Neural progenitor cell (in vitro differentiated cells): Measurements from ENCODE around the gene ACBD6. TPM values are rescaled to one million over a fixed set of nuclear protein-coding genes. Genes with fewer than 3 reads are reported as not detected.

Experiments
- DNase-seq: peaks from one replicate; pipeline ENCODE4 v3.0.0-alpha.2; 2016; ENCODE audit warnings: low spot score
- H2AFZ ChIP-seq: fragments of 200-600 bp; sonication (generic); replicated peaks from 2 replicates; pipeline ENCODE4 v1.6.1; 2016; ENCODE audit warnings: antibody characterized with exemption
- H3F3A ChIP-seq: fragments of 200-600 bp; sonication (generic); 2 replicates; pipeline ENCODE4 v1.6.1; 2016; ENCODE audit warnings: antibody characterized with exemption, low read depth
- H3K27ac ChIP-seq: fragments of 200-600 bp; sonication (generic); 2 replicates; pipeline ENCODE4 v1.5.1; 2016; ENCODE audit warnings: mild to moderate bottlenecking
- H3K27me3 ChIP-seq: fragments of 200-600 bp; sonication (generic); 2 replicates; pipeline ENCODE4 v1.6.1; 2016; ENCODE audit warnings: mild to moderate bottlenecking, moderate library complexity
- H3K36me3 ChIP-seq: fragments of 200-600 bp; sonication (generic); 2 replicates; pipeline ENCODE4 v1.5.1; 2016
- H3K4me1 ChIP-seq: fragments of 200-600 bp; sonication (generic); 2 replicates; pipeline ENCODE4 v1.6.1; 2016; ENCODE audit warnings: mixed run types
- H3K4me2 ChIP-seq: fragments of 200-600 bp; sonication (generic); 2 replicates; pipeline ENCODE4 v1.6.1; 2016
- H3K4me3 ChIP-seq: fragments of 200-600 bp; sonication (generic); 2 replicates; pipeline ENCODE4 v1.5.1; 2016
- H3K79me2 ChIP-seq: fragments of 200-600 bp; sonication (generic); 2 replicates; pipeline ENCODE4 v1.6.1; 2016; ENCODE audit warnings: low read depth
- H3K9ac ChIP-seq: fragments of 200-600 bp; sonication (generic); 2 replicates; pipeline ENCODE4 v1.6.1; 2016
- H3K9me3 ChIP-seq: fragments of 200-600 bp; sonication (generic); 2 replicates; pipeline ENCODE4 v1.5.1; 2016; ENCODE audit warnings: low read depth
- H4K20me1 ChIP-seq: fragments of 200-600 bp; sonication (generic); 2 replicates; pipeline ENCODE4 v1.6.1; 2016; ENCODE audit warnings: low read depth
- H3K27ac Mint-ChIP-seq: 3 replicates; pipeline ENCODE4 v1.8.0; 2021; ENCODE audit warnings: mixed read lengths
- H3K27me3 Mint-ChIP-seq: 2 replicates; pipeline ENCODE4 v1.8.0; 2022; ENCODE audit warnings: low read depth, mild to moderate bottlenecking, inconsistent platforms, moderate library complexity, mixed read lengths; ENCODE audit not compliant: insufficient read depth
- H3K36me3 Mint-ChIP-seq: 3 replicates; pipeline ENCODE4 v1.8.0; 2021; ENCODE audit warnings: mixed read lengths
- H3K4me1 Mint-ChIP-seq: 3 replicates; pipeline ENCODE4 v1.8.0; 2021; ENCODE audit warnings: mixed read lengths
- H3K4me3 Mint-ChIP-seq: 3 replicates; pipeline ENCODE4 v1.8.0; 2021; ENCODE audit warnings: mild to moderate bottlenecking, moderate library complexity, mixed read lengths
- H3K9me3 Mint-ChIP-seq: 3 replicates; pipeline ENCODE4 v1.8.0; 2020; ENCODE audit warnings: mixed read lengths
- CTCF ChIP-seq: fragments of 200-600 bp; sonication (generic); IDR thresholded peaks from 2 replicates; pipeline ENCODE4 v1.5.1; 2017; ENCODE audit warnings: antibody characterized with exemption, mild to moderate bottlenecking
- EZH2 ChIP-seq: fragments of 200-600 bp; sonication (generic); IDR thresholded peaks from 2 replicates; pipeline ENCODE4 v1.6.1; 2017; ENCODE audit warnings: antibody characterized with exemption, mild to moderate bottlenecking, moderate library complexity
- EZH2phosphoT487 ChIP-seq: fragments of 200-600 bp; sonication (generic); IDR thresholded peaks from 2 replicates; pipeline ENCODE4 v1.6.1; 2017; ENCODE audit warnings: antibody characterized with exemption
- total RNA-seq: library from RNA; depleted of rRNA; stranded (reverse); fragments of >200 nt; gene quantifications from 2 replicates; pipeline ENCODE4 v1.2.3, GENCODE V29; 2015; ENCODE audit warnings: low replicate concordance

Gene ACBD6
- total RNA-seq, 1 donor from 2014 or later, result 36.8 TPM

- Histone ChIP-seq H3K4me2 (no peak overlapping the region), H2AFZ (peak overlapping the region; percentile 97), H3F3A (no peaks in the 10 kb centered on the region), H3K9me3 (no peaks in the 10 kb centered on the region), H3K36me3 (no peaks in the 10 kb centered on the region), H3K9ac (no peak overlapping the region), H3K27ac (no peak overlapping the region), H4K20me1 (no peaks in the 10 kb centered on the region), H3K27me3 (no peaks in the 10 kb centered on the region), H3K4me3 (no peak overlapping the region), H3K4me1 (peaks cover 8% of the 10 kb centered on the region), H3K79me2 (no peaks in the 10 kb centered on the region)
- Mint-ChIP-seq H3K27me3 (no peaks in the 10 kb centered on the region), H3K9me3 (no peaks in the 10 kb centered on the region), H3K4me3 (no peak overlapping the region), H3K36me3 (no peaks in the 10 kb centered on the region), H3K4me1 (peaks cover 10% of the 10 kb centered on the region), H3K27ac (no peak overlapping the region)
- peak; percentile 89 for DNase-seq
- TF ChIP-seq EZH2phosphoT487 (no peak), EZH2 (no peak), CTCF (peak; percentile 87)
Measured at GRCh38 chr1:180515857-180516388, 13.5 kb upstream of the ACBD6 start.

GRCh38 chr1:180515364-180515763 is 13.0 kb upstream of the ACBD6 start:
- no peak overlapping the region for H2AFZ ChIP-seq
- no peaks in the 10 kb centered on the region for H3F3A ChIP-seq
- DNase-seq, result no peak
- no peaks in the 10 kb centered on the region for H3K27me3 ChIP-seq
- H3K9me3 ChIP-seq, result no peaks in the 10 kb centered on the region
- no peak overlapping the region for H3K4me2 ChIP-seq
- no peaks in the 10 kb centered on the region for H4K20me1 ChIP-seq
- Mint-ChIP-seq H3K4me1 (peaks cover 10% of the 10 kb centered on the region), H3K9me3 (peaks cover 3% of the 10 kb centered on the region), H3K4me3 (no peak overlapping the region), H3K36me3 (no peaks in the 10 kb centered on the region), H3K27me3 (no peaks in the 10 kb centered on the region), H3K27ac (no peak overlapping the region)
- no peak overlapping the region for H3K27ac ChIP-seq
- TF ChIP-seq EZH2, result no peak
- TF ChIP-seq EZH2phosphoT487, result no peak
- no peak for TF ChIP-seq CTCF
- no peak overlapping the region for H3K4me3 ChIP-seq
- H3K79me2 ChIP-seq, result no peaks in the 10 kb centered on the region
- H3K4me1 ChIP-seq, result peaks cover 8% of the 10 kb centered on the region
- H3K9ac ChIP-seq, result no peak overlapping the region
- no peaks in the 10 kb centered on the region for H3K36me3 ChIP-seq

GRCh38 chr1:180513531-180513930 is 11.2 kb upstream of the ACBD6 start:
- H3K4me1 Mint-ChIP-seq, result peaks cover 7% of the 10 kb centered on the region
- Histone ChIP-seq H3K4me3 (no peak overlapping the region), H3K9ac (no peak overlapping the region), H3K9me3 (no peaks in the 10 kb centered on the region), H2AFZ (no peak overlapping the region), H3K79me2 (no peaks in the 10 kb centered on the region), H3K4me2 (no peak overlapping the region), H3F3A (no peaks in the 10 kb centered on the region), H3K27ac (no peak overlapping the region), H3K36me3 (no peaks in the 10 kb centered on the region), H3K27me3 (no peaks in the 10 kb centered on the region), H4K20me1 (no peaks in the 10 kb centered on the region), H3K4me1 (peaks cover 8% of the 10 kb centered on the region)
- H3K36me3 Mint-ChIP-seq, result no peaks in the 10 kb centered on the region
- H3K27ac Mint-ChIP-seq, result no peak overlapping the region
- H3K9me3 Mint-ChIP-seq, result peaks cover 10% of the 10 kb centered on the region
- TF ChIP-seq EZH2phosphoT487, result no peak
- TF ChIP-seq CTCF, result no peak
- no peak for TF ChIP-seq EZH2
- no peak overlapping the region for H3K4me3 Mint-ChIP-seq
- no peak for DNase-seq
- H3K27me3 Mint-ChIP-seq, result peaks cover 4% of the 10 kb centered on the region
